ENCODE results near the gene KRTAP13-3. TPM values are rescaled to one million over a fixed set of nuclear protein-coding genes. Genes with fewer than 3 reads are reported as not detected.

KRTAP13-3 gene, protein sequence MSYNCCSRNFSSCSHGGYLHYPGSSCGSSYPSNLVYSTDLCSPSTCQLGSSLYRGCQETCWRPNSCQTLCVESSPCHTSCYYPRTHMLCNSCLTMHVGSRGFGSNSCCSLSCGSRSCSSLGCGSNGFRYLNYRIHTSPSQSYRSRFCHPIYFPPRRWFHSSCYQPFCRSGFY
- total RNA-seq (not detected), polyA plus RNA-seq (not detected)
- long read RNA-seq, donor 1, result 0 reads
- long read RNA-seq, donor 2, result 0 reads
- long read RNA-seq, donor 3, result 0 reads

DNA sequence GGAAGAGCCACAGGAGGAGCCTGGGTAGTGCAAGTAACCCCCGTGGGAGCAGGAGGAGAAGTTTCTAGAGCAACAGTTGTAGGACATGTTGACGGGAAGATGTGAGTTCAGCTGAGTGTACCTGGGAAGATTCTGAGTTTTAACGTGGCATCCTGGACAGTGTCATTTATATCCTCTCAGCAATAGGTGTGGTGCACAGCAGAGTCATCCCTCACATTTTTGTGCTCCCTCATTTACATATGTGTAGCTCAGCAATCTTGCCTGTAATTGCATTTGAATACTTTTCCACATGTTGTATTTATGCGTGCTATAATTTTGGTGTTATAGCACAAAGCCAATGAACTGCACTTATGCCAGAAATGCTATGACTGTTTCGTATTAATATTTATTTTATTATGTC lies at the start of gene KRTAP13-3:
TSS of gene KRTAP13-3 (minus strand) at position 101 of the 400 bp plus-strand sequence. CDS start at position 87, 14 bp downstream.
- Histone ChIP-seq H3K27ac (no peak within 1 kb of the TSS), H3K4me3 (no peak within 1 kb of the TSS), H3K9me3 (no peaks in the 10 kb centered on the region), H3K27me3 (no peaks in the 10 kb centered on the region), H3K36me3 (no peaks in the 10 kb centered on the region), H3K4me1 (no peaks in the 10 kb centered on the region)
- intact Hi-C loops (cut with DNase I), result no loop called here
- no peak for ATAC-seq
- 74 to 84% methylated on average over 5 of the region's 5 CpGs for WGBS, 2 donors
- no peak for DNase-seq
- TF ChIP-seq CTCF (IDR thresholded peaks at IDR 0.05), result no peak

GRCh38 chr21:30468900-30469714 lies 43.4 kb upstream of the KRTAP13-3 start:
- no peak for TF ChIP-seq CTCF (IDR thresholded peaks at IDR 0.05)
- Histone ChIP-seq H3K4me1 (no peaks in the 10 kb centered on the region), H3K36me3 (no peaks in the 10 kb centered on the region), H3K9me3 (no peaks in the 10 kb centered on the region), H3K27me3 (no peaks in the 10 kb centered on the region), H3K4me3 (no peak overlapping the region), H3K27ac (no peak overlapping the region)
- intact Hi-C loops (cut with DNase I), result no loop called here
- no peak for DNase-seq
- no peak for ATAC-seq
- 77 to 81% methylated on average over 6 of the region's 6 CpGs for WGBS, 2 donors

DNA sequence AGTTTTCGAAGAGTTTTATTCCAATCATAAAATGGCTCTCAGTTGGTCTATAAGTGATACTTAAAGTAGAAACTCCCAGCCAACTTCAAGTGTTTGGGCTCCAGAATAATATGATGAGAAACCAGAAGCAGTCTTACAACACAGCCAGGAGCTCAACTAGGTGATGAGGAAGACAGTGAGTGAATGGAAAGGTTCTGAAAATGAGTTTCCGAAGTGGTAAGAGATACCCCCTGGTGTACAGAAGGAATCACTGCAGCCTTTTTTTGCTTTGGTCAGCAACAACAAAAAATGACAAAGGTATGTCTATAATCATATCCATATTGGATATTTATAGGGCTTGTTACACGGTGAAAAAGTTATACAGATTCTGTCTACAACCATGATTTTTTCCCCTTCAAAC lies 38.0 kb upstream of the KRTAP13-3 start:
- no peak for DNase-seq
- 48 to 55% methylated on average over 3 of the region's 3 CpGs for WGBS, 2 donors
- no peak overlapping the region for H3K4me3 ChIP-seq
- TF ChIP-seq CTCF (IDR thresholded peaks at IDR 0.05), result peak in 5 of 9 donors; percentile 15 to 52 (median 34)
- no peaks in the 10 kb centered on the region for H3K36me3 ChIP-seq
- intact Hi-C loops (cut with DNase I), result no loop called here
- ATAC-seq, result no peak
- H3K27me3 ChIP-seq, result no peaks in the 10 kb centered on the region
- H3K27ac ChIP-seq, result no peak overlapping the region
- H3K9me3 ChIP-seq, result no peaks in the 10 kb centered on the region
- H3K4me1 ChIP-seq, result no peaks in the 10 kb centered on the region

DNA sequence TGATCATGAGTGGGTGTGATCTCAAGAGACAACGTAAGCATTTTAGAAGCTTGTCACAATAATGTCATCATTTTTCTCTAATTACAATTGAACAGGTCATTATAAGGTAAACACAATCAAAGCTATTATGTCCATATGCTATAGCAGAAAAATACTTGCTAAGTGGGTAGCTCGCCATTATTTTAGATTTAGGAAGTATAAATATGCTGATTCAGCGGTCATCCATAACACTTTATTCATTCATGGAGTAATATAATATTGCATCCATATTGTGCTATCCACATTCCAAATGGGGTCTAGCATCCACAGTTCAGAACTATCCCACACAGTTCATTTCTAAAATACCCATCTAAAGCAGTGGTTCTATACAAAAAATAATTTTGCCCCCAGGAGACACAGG lies 22.8 kb upstream of the KRTAP13-3 start:
- H3K27ac ChIP-seq, result no peak overlapping the region
- ATAC-seq (no peak), DNase-seq (no peak)
- WGBS, 2 donors, result 90 to 91% methylated on average over 3 of the region's 3 CpGs
- intact Hi-C loops (cut with DNase I), result loop anchor here in 3 of 10 donors (10.0 kb wide), 2 partner anchors 286 to 636 kb away; no protein-coding TSS in a partner anchor
- H3K36me3 ChIP-seq, result no peaks in the 10 kb centered on the region
- no peaks in the 10 kb centered on the region for H3K27me3 ChIP-seq
- no peaks in the 10 kb centered on the region for H3K4me1 ChIP-seq
- H3K9me3 ChIP-seq, result no peaks in the 10 kb centered on the region
- no peak for TF ChIP-seq CTCF (IDR thresholded peaks at IDR 0.05)
- H3K4me3 ChIP-seq, result no peak overlapping the region
